HG03108 (cell line): ENCODE data around the gene CACNG3.
"Not testable (repeated sequence)": the region's sequence is repeated elsewhere in the genome, so short reads cannot be mapped to it uniquely, and the experiment has no call there.

Experiments used
- ATAC-seq: cut with Tn5 transposase; IDR thresholded peaks from one replicate; pipeline ENCODE4 v1.9.1; 2021; ENCODE audit warnings: moderate library complexity; ENCODE audit not compliant: unreplicated experiment

Gene CACNG3

DNA sequence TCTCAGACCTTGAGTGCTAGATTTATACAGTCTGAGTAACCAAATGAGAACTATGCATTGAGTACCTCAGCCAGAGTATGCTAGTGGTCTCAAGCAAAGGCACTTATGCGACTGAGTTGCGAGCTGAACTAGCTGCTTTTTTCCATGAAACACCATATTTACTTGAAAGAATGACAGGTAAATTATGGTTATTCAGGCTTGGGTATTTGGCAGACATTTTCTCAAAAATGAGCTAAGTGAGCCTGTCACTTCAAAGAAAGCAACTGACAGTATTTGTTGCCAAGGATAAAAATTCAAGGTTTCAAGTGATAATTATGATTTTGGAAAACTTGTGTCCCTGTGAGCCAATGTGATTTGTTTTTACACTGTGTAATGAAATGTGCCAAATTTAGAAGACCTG lies 19.3 kb downstream of the CACNG3 start:
- no peak for ATAC-seq

DNA sequence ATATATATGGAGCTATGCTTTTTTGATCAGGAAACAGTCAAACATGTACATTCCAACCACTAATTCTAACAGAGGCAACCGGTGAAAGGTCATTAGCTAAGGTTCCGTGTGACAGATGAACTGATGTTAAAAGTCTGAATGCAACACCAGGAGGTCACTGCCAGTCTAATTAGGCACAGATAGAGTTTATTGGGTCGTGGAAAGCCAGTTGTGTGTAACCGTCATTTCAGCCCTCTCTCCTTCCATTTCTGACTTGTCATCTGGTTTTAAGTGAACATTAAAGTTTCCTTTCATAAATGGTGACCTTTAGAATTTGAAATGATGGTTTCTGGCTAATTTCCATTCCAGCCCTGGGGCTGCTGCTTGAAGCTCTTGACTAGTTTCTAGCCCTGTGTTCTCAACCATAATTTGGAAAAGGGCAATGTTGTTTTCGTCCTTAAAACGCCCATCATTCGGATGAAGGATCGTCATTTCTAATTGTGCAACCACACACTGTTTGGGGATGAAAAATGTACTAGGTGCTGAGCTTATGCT lies 23.9 kb downstream of the CACNG3 start:
- no peak for ATAC-seq

DNA sequence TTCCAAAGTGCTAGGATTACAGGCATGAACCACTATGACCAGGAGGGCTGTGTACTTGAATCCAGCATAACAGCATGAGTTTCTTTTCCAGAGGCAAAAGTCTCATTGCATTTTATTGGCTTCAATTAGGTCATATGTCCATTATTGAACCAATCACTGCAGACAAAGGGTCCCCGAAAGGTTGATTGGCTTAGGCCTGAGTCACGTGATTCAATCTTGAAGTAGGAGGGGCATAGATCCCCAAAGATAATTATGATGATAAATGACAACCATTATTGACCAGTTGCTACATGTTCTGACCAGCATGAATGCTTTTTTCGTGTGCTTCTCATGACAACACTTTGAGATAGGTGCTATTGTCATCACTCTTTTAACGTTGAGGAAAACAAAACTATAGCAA lies 25.3 kb downstream of the CACNG3 start:
- ATAC-seq, result no peak

DNA sequence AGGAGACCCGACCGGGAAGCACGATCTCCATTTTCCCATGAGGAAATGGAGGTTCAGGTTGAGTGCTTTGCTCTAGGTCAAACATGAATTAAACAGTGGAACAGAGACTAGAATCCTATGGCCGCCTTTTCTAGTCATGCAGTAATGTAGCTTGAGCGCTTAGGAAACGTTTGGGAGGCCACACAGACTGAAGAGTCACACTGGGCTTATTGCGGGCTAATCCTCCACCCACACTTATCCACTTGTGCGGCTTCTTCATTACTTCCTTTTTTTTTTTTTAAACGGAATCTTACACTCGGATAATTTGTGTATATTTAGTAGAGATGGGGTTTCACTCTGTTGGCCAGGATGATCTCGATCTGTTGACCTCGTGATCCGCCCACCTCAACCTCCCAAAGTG lies 26.0 kb downstream of the CACNG3 start:
- no peak for ATAC-seq

DNA sequence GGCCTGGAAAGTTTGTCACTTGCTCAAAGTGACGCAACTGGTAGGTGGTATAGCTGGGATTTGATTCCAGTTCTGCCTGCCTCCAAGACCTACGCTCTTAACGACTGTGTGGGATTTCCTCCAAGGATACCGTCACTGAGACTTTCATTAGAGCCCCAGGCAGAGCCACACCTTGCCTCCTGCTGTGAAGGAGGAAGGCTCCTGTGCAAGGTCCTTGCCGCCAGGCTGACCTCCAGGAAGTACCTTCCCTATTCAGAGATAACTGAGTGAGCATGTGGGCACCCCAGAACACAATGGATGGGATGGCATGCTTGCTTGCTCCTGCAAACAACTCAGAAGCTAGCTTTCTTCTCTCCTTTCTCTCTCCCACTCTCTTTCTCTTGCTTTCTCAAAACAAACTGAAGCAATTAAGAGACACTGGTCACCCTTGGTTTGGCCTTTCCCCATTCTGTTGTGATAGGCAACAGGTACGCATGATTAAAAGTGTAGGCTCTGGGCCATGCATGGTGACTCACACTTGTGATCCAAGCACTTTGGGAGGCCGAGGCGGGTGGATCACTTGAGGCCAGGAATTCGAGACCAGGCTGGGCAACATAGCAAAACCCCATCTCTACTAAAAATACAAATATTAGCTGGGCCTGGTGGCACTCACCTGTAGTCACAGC lies 30.7 kb downstream of the CACNG3 start:
- ATAC-seq, result no peak

DNA sequence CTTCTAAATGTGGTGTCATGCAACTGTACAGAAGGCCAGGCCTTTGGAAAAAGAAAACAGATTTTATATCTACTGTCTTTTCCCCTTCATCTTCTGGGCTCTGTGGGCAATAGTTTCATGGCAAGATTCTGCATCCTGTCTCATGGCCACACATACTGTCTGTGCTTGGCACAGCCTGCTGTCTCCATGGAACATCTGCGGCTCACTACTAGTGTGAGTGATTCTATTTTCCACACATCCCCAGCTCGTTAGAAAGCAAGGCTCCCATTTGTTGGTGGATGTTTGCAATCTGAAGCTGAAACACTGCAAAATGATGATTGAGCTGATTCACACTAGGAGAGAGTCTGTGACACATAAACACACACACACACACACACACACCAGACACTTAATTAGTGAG lies 32.4 kb downstream of the CACNG3 start:
- no peak for ATAC-seq

DNA sequence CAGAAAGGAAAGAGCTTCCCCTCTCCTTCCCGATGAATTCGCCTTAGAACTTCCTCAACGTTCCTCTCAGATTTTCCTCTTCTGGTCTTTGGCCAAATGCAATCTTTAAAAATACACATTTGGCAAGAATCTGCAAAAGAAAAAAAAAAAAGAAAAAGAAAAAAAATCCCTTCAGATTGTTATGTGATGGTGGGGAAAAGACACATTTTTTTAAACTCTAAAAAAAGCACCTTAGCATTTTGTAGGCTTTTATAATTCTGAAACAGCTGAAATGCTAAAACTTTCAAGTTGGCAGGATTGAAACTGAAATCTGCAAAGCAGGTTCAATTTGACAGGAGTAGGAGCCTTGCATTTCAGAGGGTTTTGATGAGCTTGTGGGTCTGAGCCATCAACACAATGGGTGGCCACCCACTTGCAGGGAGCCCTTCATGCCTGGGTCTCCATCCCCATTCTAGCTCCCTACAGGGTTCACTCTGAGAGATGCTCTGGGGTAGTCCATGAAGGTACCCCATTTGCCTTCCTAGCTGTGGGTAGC lies 33.1 kb downstream of the CACNG3 start:
- no peak for ATAC-seq

DNA sequence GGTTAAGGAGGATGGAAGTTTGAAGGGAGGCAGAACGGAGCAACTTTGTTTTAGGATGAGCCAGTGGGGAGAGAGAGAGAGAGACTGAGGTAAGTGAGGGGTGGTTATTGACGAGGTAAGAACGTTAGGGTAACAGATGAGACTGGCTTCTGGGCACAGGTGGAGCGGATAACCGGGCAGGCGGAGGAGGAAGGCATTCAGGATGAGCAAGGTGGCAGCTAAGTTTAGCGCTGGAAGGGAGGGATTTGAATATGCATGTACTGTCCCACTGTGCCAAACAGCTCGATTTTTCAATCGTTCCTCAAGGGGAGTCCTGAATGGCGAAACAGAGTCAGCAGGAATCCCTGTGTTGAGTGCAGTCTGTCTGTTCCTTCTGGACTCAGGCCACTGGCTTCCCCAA lies 35.8 kb downstream of the CACNG3 start:
- ATAC-seq, result no peak

DNA sequence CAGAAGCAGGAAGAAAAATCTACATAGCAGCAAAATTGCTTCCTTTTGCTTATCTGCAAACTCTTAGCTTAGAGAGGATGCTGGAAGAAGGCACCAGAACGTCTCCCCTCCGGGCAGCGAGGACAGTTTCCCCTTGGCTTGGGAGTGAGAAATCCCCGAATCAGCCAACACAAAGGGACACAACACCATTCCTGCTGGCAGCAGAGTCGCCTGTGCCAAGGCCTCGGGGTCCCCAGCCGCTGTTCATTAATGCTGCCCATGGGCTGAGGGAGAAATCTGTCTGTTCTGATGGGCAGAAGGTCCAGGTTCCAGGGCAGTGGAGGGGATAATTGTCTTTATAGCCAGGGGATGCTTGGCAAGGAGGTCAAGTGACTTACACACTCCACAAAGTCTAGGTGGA lies 38.0 kb downstream of the CACNG3 start:
- no peak for ATAC-seq

DNA sequence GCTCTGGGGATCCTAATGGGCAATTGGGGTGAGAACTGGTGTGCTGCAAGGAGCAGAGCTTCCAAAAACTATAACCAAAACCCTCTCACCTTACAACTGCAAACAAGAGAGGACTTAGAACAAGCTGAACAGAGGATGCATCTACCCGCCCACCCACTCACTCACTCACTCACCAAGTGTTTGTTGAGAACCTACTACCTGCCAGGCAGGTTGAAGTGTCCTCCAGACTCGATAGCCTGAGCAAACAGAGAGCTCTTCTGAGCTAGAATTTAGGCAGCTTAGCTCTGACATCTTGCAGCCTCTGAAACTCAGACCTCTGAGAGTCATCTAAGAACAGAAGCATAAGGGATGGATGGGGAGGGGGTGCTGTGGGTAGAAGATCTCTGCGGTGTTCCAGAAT lies 41.2 kb downstream of the CACNG3 start:
- no peak for ATAC-seq

DNA sequence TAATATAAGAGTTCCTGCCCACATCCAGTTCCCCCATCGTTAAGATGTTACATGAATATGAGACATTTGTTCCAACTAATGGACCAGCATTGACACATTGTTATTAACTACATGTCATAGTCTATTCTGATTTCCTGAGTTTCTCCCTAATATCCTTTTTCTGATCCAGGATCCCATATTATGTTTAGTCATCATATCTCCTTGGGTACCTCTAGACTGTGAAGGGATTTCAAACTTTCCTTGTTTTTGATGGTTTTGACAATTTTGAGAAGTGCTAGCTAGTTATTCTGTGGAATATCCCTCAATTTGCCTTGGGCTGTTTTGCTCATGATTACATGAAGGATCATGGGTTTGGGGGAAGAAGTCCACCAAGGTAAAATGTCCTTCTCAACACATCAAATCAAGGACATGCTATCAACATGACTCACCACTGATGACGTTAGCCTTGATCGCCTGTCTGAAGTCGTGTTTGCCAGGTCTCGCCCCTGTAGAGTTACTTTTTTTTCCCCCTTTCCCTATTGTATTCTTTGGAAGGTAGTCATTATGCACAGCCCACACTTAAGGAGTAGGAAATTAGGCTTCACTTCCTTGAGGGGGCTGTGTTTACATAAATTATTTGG lies 42.5 kb downstream of the CACNG3 start:
- no peak for ATAC-seq

DNA sequence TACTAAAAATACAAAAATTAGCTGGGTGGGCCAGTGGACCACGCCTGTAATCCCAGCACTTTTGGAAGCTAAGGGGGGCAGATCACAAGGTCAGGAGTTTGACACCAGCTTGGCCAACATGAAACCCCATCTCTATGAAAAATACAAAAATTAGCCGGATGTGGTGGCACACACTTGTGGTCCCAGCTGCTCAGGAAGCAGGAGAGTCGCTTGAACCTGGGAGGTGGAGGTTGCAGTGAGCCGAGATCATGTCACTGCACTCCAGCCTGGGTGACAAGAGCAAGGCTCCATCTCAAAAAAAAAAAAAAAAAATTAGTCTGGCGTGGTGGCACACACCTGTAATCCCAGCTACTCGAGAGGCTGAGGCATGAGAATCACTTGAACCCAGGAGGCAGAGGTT lies 44.6 kb downstream of the CACNG3 start:
- ATAC-seq, result not testable (repeated sequence)

DNA sequence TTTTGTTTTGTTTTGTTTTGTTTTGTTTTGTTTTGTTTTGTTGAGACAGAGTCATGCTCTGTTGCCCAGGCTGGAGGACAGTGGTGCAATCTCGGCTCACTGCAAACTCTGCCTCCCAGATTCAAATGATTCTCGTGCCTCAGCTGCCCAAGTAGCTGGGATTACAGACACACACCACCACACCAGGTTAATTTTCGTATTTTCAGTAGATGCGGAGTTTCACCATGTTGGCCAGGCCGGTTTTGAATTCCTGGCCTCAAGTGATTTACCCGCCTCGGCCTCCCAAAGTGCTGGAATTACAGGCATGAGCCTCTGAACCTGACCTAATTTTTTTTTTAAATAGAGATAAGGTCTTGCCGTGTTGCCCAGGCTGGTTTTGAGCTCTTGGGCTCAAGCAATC lies 46.5 kb downstream of the CACNG3 start:
- no peak for ATAC-seq

DNA sequence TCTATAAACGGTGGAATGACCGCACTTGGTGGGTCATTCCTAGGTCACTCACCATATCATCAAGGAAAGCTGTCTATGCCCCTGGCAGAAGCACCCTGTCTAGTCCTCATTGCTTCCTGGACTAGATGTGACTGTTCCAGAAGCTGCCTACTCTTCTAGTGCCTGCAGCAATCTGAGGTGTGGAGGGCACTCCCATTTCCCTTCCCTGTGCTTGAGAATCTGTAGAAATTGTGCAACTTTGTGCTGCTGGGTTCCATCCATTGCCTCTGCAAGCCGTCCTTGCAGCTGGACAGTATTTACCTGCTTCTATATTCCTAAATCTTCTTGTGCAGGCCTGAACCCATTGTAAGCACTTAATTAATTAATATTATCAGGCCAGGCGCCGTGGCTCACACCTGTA lies 52.1 kb downstream of the CACNG3 start:
- no peak for ATAC-seq

DNA sequence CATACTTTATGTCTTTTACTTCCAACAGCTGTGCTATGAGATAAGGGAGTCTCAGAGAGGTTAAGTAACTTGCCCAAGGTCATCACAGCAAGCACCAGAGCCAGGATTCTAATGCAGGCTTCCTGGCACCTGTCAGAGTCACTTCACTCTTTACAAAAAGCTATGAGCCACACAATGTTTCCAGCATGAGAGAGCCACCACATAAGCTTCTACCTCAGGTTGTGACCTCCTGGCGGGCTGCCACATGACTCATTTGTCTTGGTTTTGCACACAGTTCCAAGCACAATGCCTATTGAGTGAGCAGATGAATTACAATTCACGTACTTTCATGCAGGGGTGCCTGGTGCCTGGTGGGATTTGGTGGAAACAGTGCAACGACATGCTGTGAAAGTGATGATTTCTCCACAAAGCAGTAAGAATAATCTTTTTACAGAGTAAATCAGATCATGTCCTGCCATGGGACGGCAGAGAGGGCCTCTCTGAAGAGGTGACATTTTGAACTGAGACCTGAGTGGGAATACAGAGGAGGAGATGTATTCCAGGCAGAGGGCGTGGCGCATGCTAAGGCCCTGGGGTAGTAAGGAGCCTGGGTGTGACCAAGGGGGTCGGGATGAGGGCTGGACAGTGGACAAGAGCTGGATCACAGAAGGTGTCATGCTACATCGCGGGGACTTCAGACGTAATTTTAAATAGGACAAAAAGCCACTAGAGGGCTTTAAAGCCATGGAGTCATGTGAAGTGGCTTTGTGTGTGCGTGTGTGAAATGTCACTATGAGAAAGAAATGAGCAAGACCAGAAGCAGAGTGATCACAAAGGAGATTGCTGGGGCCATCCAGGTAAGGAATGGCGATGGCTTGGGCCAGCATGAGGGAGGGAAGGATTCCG lies 53.4 kb downstream of the CACNG3 start:
- no peak for ATAC-seq

DNA sequence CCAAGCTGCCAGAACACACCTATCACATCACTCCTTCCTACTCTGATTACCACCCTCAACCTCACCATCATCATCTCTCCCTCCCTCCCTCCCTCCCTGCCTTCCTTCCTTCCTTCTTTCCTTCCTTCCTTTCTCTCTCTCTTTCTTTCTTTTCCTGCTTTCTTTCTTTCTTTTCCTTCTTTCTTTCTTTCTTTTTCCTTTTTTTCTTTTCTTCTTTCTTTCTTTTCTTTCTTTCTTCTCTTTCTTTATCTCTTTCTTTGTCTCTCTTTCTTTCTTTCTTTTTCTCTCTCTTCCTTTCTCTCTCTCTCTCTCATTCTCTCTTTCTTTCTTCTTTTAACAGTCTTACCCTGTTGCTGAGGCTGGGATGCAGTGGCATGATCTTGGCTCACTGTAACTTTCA lies 59.2 kb downstream of the CACNG3 start:
- no peak for ATAC-seq

DNA sequence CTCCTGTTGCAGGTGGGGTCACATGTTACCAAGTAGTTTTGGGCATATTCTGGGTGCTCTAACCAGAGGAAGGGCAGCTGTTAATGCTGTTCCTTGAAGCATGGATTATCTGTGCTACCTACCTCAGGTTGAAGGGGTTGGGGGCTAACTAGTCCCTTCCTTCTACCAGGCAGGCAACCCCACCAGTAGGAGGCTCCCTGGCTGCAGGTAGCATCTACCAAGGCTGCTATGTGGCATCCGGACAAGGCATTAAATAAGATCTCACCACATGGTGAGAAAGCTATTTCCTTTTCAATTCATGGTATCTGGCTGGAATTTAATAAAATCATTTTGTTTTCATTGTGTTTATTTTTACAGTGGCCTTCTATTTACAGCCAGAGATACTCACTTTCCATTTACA lies 62.5 kb downstream of the CACNG3 start:
- ATAC-seq, result no peak

DNA sequence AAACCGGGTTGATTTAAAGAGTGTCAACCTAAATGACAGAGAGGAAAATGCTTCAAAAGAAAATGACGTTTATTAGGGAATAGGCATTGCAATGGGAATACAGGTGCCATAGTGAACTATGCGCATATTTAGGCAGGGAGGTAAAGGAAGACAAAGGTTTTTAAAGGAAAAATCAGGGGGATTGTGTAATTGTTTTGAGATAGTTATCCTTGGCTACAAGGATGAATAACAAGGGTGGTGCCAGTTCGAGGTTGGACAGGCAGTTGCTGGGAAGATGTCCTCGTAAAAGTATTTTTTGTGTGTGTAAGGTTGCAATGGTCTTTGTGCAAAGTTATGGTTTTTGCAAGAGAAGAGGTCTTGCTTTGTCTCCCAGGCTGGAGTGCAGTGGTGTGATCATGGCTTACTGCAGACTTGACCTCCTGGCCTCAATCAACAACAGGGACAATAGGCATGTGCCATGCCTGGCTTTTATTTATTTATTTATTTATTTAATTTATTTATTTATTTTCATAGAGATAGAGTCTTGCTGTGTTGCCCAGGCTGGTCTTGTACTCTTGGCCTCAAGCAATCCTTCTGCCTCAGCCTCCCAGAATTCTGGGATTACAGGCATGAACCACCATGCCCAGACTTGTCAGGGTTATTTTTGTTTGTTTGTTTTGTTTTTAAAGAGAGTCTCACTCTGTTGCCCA lies 63.1 kb downstream of the CACNG3 start:
- no peak for ATAC-seq

DNA sequence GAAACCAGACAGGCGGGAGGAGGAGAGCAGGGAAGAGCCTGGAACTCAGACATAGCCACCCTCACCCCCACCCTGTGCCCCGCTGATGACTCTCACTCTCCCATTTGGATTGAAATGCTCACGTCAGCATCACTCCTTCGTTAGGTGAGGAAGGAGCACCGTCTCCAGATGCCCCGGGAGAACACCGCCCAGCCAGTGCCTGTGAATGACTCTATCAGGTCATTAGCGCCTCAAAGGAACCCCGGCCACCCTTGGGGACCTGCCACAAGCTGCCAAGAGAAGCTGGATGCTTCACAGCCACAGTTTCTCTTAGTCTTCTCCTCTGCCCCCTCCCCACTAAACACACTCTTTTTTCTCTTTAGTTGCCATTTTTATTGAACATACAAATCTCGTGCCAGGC lies 66.0 kb downstream of the CACNG3 start:
- no peak for ATAC-seq

DNA sequence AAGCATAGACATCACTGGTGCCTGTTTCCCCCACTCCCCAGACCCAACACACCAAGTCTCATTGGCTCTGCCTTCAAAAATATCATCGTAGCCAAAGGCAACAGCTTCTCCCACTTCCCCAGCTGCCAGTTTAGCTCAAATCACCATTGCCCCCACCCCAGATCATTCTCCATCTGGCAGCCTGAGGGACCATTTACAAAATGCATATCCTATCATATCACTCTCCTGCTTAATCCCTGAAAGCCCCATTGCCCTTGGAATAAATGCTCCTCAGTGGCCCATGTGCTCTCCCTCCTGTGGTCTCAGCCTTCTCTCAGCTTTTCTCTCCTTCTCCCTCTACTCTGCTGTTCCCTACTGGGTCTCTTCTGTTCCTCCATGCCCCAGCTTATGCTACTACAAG lies 68.3 kb downstream of the CACNG3 start:
- ATAC-seq, result no peak

DNA sequence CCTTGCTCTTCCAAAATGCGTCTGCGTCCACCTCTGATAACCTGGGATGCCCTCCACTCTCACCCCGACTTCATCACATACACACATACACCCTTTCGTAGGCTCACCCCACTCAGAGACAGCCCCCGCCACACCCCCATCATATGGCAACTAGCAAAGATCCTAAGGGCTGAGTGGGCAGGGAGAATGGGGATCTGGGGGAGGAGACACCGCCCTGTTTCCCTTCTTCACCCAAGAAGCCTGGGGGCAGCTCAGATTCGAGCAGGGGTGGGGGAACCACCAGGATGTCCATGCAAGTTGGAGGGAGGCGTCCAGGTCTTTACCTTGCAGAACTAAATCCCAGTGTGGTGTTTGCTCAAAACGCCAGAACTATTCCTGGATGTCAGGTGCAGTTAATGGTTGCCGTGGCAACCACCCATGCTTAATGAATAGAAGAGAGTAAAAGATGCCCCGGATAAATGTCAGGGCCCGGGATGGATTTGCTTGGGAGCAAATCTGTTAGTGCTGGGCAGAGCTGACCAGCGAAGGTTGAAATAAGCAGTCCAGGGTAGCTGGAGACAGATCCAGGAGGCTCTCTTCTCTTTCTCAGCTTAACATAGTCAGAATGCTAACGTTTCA lies 72.8 kb downstream of the CACNG3 start:
- no peak for ATAC-seq
